NT2/D1 (cell line): ENCODE results near the gene IGSF10.

Source experiments
- SUZ12 ChIP-seq: IDR thresholded peaks from 2 replicates; pipeline ENCODE4 v1.6.1; 2011; ENCODE audit not compliant: insufficient read length, insufficient read depth; ENCODE audit errors: extremely low read depth
- ZNF274 ChIP-seq: IDR thresholded peaks from 2 replicates; pipeline ENCODE4 v1.6.1; 2011; ENCODE audit warnings: mild to moderate bottlenecking, low read depth, low read length

GRCh38 chr3:151460774-151461450, at the start of gene IGSF10:
- TF ChIP-seq SUZ12 (no peak), ZNF274 (no peak)
